Epithelial cell of esophagus (primary cell): Measurements from ENCODE around the gene SUMO2.
"Not testable (repeated sequence)": the region's sequence is repeated elsewhere in the genome, so short reads cannot be mapped to it uniquely, and the experiment has no call there.

Experiments used
- DNase-seq: peaks from one replicate; pipeline ENCODE4 v3.0.0; 2010; ENCODE audit warnings: low read depth
- H3K4me3 ChIP-seq: 2 replicates; pipeline ENCODE4 v1.5.1; 2011; ENCODE audit warnings: mild to moderate bottlenecking, low read length, control low read depth
- CTCF ChIP-seq: IDR thresholded peaks from 2 replicates; pipeline ENCODE4 v1.5.1; 2011; ENCODE audit warnings: low read depth, mild to moderate bottlenecking, low read length, control low read depth, inconsistent platforms; ENCODE audit not compliant: insufficient read depth; ENCODE audit errors: missing control alignments

The SUMO2 gene

GRCh38 chr17:75225016-75225415 is 42.3 kb upstream of the SUMO2 start:
- no peak for TF ChIP-seq CTCF
- DNase-seq: no peak
- H3K4me3 ChIP-seq: no peak overlapping the region

GRCh38 chr17:75219815-75220214 is 37.1 kb upstream of the SUMO2 start:
- DNase-seq: no peak
- no peak overlapping the region for H3K4me3 ChIP-seq
- TF ChIP-seq CTCF: no peak

GRCh38 chr17:75218131-75218530 is 35.4 kb upstream of the SUMO2 start:
- DNase-seq: no peak
- no peak for TF ChIP-seq CTCF
- no peak overlapping the region for H3K4me3 ChIP-seq

GRCh38 chr17:75209061-75209460 is 26.3 kb upstream of the SUMO2 start:
- TF ChIP-seq CTCF: no peak
- no peak for DNase-seq
- no peak overlapping the region for H3K4me3 ChIP-seq

GRCh38 chr17:75208161-75208560 is 25.4 kb upstream of the SUMO2 start:
- no peak for DNase-seq
- no peak for TF ChIP-seq CTCF
- no peak overlapping the region for H3K4me3 ChIP-seq

GRCh38 chr17:75207760-75208159 is 25.0 kb upstream of the SUMO2 start:
- TF ChIP-seq CTCF: no peak
- H3K4me3 ChIP-seq: no peak overlapping the region
- DNase-seq: no peak

GRCh38 chr17:75207050-75207407 is 24.3 kb upstream of the SUMO2 start:
- not testable (repeated sequence) for DNase-seq, H3K4me3 ChIP-seq

GRCh38 chr17:75205793-75206163 is 23.0 kb upstream of the SUMO2 start:
- no peak for TF ChIP-seq CTCF
- DNase-seq: no peak
- H3K4me3 ChIP-seq: peak overlapping the region; percentile 99
